G401.6 (cell line): ENCODE results near the gene KCNMA1.

Source experiments
- FAIRE-seq: peaks from 2 replicates; lab custom pipeline; 2012; peaks lifted over from hg19 to GRCh38; lab: Jason Lieb, UNC

The KCNMA1 gene

DNA sequence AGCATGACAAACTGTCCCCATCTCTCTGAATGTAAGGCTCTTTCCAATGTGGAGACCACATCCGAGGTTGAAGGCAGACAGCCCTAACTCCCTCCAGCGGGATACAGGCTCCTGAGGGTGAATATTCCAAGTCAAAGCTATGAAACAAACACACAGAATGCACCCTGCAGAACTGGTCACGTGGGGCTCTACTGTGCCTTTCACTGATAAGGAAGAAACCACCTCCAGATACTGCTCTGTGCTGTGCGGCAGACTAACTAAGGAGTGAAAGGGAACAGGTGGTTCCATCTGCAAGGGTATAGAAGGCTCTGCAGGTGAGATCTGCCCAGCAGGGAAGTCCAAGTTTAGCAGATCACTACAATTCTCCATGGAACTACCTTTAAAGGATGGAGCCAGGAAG, 534.4 kb downstream of the KCNMA1 start:
- FAIRE-seq, result no peak

DNA sequence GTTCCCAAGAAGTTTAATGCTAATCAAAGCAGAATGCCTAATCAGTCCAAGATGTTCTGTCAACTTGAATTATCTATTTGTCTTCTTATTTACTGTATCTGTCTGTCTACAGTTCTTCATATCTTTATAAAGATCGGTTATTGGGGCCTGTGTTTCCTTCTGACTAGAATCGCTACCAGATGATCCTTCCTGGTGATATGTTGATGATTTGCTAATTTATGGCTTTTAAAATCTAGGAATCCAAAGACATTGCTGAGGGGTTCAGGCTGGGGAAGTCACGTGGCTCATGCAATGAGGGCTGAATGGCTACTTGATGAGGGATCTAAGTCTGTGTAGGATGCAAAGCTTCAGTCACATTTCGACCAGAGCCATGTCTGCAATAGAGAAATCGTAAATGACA, 536.3 kb downstream of the KCNMA1 start:
- no peak for FAIRE-seq

DNA sequence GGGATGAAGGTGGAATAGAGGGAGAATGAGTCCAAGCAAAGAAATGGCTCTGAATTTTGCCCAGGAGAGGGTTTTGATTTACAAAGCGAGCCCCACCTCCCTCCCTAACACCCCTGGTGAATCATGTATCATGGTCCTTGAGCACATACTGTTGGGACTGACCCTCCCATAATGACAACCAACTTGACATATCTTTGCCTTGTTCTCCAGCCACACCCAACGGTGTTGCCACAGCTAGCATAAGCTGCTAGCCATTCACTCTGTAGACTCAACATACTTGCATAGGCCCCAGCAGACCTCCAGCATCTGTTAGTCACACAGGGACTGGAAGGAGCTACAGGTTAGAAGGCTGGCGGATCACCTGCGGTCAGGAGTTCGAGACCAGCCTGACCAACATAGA, 538.5 kb downstream of the KCNMA1 start:
- FAIRE-seq, result no peak

GRCh38 chr10:77097625-77098024, 540.0 kb downstream of the KCNMA1 start:
- FAIRE-seq, result no peak

DNA sequence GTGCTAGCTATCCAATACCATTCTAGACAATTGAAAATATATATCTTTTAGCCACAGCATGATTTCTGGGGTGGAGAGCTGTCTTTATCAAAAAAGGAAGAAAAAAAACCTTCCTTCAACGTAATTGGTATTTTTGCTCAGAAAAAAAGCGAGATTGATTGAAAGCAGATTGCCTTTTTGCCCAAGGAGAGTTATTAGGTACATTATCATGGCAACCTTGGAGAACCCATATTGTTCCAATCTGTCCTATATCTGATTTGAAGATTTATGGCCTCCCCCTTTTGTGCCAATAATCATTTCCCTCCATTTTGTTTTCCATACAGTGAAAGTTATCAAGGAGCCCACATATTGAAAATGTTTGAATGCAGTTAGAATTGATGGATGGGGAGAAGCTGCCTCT, 544.5 kb downstream of the KCNMA1 start:
- no peak for FAIRE-seq

GRCh38 chr10:77091597-77092165, 545.9 kb downstream of the KCNMA1 start:
- FAIRE-seq, result no peak

- no peak for FAIRE-seq
These were observed 546.9 kb downstream of the KCNMA1 start for GRCh38 chr10:77090381-77091356.

DNA sequence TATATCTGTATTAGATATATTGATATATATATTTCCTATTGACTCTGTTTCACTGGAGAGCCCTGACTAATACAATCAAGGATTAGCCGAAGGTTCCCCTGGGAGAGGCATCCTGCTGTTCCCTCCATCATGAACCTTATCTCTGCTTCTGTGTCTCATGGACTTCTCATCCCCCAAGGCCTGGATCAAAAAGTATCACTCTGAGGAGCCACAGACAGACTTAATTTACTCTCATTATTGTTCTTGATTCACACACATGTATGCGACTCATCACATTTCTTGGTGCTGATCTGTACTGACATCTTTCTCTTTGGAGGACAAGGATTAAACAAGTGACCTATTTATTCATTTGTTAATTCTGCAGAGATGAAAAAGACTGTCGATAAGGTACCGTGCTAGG, 550.2 kb downstream of the KCNMA1 start:
- no peak for FAIRE-seq

DNA sequence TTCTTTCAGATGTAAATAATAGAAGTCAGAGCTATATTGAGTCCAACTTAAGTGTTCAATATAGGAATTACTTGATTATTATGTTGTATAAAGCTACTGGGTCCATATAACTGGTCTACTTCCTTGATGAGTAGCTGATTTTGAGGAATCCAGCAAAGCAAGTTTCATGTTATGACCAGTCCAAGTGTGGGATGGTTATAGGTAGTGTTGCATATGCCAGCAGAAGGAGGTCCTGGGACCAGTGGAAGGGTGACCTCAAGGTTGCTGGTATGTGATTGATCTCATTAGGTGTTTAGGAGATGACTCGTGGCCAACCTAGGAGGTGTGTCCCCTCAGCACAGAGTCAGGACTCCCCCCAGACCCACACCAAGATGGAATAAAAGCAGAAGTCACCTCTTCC, 551.5 kb downstream of the KCNMA1 start:
- FAIRE-seq, result no peak

GRCh38 chr10:77085344-77085743, 552.3 kb downstream of the KCNMA1 start:
- no peak for FAIRE-seq

- FAIRE-seq, result no peak
These were observed 553.0 kb downstream of the KCNMA1 start for GRCh38 chr10:77084431-77085144.

- no peak for FAIRE-seq
These were observed 554.9 kb downstream of the KCNMA1 start for GRCh38 chr10:77082601-77083252.

GRCh38 chr10:77081481-77081891, 556.1 kb downstream of the KCNMA1 start:
- FAIRE-seq, result no peak

DNA sequence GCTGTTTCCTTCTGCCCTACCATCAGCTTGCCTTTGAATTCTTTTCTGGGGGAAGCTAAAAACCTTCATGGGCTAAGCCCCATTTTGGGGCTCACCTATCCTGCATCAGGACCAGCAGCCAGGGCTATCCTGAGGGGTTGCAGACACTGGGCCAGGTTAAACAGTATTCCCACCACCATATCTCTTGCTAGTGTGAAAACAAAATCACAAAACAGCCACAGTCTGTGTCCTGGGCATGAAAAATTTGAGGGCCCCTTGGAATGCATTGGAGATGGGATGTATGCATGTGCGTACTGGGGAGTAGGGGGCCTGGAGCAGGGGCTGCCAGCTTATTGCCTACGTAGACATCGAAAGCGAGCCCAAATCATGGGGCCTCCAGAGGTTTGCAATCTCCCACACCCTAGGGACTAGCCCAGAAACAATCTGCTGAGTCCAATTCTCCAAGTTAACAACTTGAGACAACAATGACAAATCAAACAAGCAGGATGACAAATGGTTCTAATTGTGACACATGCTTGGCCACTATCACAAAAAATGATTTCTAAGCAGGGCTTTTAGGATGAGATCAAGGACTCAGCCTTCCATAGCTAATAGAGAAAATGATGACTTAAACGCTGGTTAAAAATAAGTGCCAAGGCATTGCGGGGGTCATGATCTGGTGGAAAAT, 557.1 kb downstream of the KCNMA1 start:
- no peak for FAIRE-seq

DNA sequence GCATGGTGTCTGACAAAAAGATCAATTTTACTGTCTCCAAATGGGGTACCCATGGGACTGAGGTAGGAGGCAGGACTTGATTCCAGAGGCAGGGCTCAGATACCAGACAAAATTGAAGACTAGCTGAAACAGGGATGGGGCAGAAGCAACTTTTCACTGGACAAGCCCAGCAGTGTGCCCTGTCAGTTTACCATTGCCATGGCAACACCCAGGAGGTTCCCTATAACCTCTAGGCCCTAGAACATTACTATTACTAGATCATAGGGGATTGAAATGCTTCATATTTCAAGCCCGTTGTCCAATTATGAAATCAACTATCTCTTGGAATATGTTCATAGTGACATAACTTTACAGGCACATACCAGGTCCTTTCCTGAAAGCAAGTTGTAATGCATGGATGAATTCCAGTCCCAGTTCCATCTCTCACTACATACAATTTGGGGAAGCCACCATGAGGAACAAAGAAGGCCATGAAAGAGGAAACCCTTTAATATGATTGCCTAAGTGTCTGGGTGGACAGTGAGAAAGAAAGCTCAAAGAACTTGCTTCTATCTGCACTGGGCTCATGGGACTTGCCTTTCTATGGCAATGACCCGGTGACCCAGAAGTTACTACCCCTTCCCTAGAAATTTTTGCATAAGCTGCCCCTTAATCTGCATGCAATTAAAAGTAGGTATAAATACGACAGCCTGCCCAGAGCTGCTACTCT, 557.9 kb downstream of the KCNMA1 start:
- FAIRE-seq, result no peak

- no peak for FAIRE-seq
These were observed 560.2 kb downstream of the KCNMA1 start for GRCh38 chr10:77077316-77077945.

- no peak for FAIRE-seq
These were observed 561.7 kb downstream of the KCNMA1 start for GRCh38 chr10:77075926-77076325.

- FAIRE-seq, result no peak
These were observed 563.4 kb downstream of the KCNMA1 start for GRCh38 chr10:77074104-77074624.

DNA sequence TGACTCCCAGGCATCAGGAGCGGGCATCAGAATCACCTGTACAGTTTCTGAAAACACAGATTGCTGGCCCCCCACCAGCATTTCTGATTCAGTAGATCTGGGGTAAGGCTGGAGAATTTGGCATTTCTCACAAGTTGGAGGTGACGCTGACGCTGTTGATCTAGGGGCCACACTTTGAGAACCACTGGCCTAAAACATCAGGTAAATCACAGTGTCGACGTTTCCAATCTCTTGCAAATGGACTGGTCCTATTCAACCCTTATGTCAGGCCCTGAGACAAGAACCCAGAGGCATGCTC, 564.0 kb downstream of the KCNMA1 start:
- no peak for FAIRE-seq

DNA sequence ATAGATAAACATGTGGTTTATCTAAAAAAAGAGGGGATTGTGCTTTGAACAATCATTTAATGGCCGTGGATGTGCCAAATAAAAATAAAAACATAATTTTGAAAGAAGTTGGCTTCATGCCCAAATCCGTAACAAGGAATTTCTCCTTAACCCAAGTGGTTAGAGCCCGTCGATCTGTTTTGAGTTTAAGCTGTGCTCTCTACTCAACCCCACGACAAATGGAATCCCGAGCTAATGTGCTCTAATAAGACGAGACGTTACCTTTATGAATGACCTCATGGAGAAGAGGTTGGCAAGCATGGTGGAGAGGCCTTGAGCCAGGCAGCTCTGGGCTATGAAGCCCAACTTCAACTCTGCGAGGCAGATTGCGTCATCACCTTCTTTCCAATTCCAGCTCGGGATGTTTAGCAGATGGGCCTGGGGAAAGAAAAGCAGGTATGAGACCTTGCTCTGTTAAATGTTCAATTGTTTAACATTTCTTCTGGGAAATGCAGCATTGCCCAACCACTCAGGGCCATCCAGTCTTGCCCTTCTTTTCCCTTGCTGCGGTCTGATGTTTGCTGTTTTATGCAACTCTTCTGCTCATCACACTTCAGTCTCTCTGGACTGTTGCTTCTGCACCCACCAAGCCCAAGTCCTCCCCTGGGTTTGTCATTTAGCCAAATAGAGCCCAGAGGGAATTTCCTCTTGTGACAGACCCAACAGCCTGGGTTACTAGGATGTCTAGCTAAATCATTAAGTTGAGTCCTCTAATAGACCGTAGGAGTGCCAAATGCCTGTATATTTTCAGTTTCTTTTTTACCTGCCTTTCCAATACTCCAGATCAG, 564.6 kb downstream of the KCNMA1 start:
- FAIRE-seq, result no peak
